Right ventricle myocardium inferior (tissue), 1 donor: Measurements from ENCODE around the gene OTUB2. TPM values are rescaled to one million over a fixed set of nuclear protein-coding genes. Genes with fewer than 3 reads are reported as not detected.
A peak's percentile ranks its signal among the peaks of the same experiment; 100 is the strongest.

Experiments
- ATAC-seq: fragments of 200-7000 bp; cut with Tn5 transposase; one replicate; pipeline ENCODE4 v1.9.1; 2020; ENCODE audit warnings: mild to moderate bottlenecking, moderate library complexity
- DNase-seq: peaks from one replicate; pipeline ENCODE4 v3.0.0; 2021; ENCODE audit errors: missing footprints
- intact Hi-C: fragments of 100-400 bp; cut with DNase I; formaldehyde crosslinking; loops from one replicate; pipeline ENCODE4 v1.11.0; 2022
- total RNA-seq: library from RNA; stranded (reverse); fragmentation: NEBNext Ultra II Directional; extraction: Animal tissue kit (Norgen Biotek cat#: 25700); gene quantifications from one replicate; pipeline ENCODE4 v1.2.1, GENCODE V29; 2021
- donor health status: DM: no; HTN: yes; CAD: no; lungs with severe emphysema.

Gene OTUB2
- total RNA-seq, 1 donor from 2014 or later, result 0.35 TPM

- intact Hi-C loops, result no loop called here
- DNase-seq, result no peak
Measured at GRCh38 chr14:94034886-94035285, 8.7 kb downstream of the OTUB2 start.

GRCh38 chr14:94036313-94037167 is 10.4 kb downstream of the OTUB2 start:
- ATAC-seq (peak; percentile 86), DNase-seq (no peak)
- intact Hi-C loops, result loop anchor here (1.0 to 2.0 kb wide), 2 partner anchors 100 to 144 kb away; no protein-coding TSS in a partner anchor

More at GRCh38 chr14:94034886-94035285, 8.7 kb downstream of the OTUB2 start:
- ATAC-seq, result no peak

GRCh38 chr14:94037954-94038353 is 11.8 kb downstream of the OTUB2 start:
- ATAC-seq (no peak), DNase-seq (no peak)
- intact Hi-C loops, result loop anchor here (2.0 kb wide), 1 partner anchor 143 kb away; no protein-coding TSS in a partner anchor

- no peak for ATAC-seq
- intact Hi-C loops, result no loop called here
- no peak for DNase-seq
Measured at GRCh38 chr14:94038510-94038909, 12.4 kb downstream of the OTUB2 start.

- ATAC-seq (no peak), DNase-seq (no peak)
- intact Hi-C loops, result no loop called here
Measured at GRCh38 chr14:94038921-94039629, 12.9 kb downstream of the OTUB2 start.

- no peak for ATAC-seq
- intact Hi-C loops, result loop anchor here (5.0 kb wide), 1 partner anchor 42 kb away; the partner anchor contains the start of genes DDX24 and IFI27L1
- DNase-seq, result no peak
Measured at GRCh38 chr14:94040247-94040646, 14.1 kb downstream of the OTUB2 start.

GRCh38 chr14:94040796-94041195 is 14.7 kb downstream of the OTUB2 start:
- no peak for DNase-seq
- intact Hi-C loops, result loop anchor here (5.0 kb wide), 1 partner anchor 42 kb away; the partner anchor contains the start of genes DDX24 and IFI27L1
- no peak for ATAC-seq

GRCh38 chr14:94041551-94042346 is 15.6 kb downstream of the OTUB2 start:
- DNase-seq (no peak), ATAC-seq (peak; percentile 88)
- intact Hi-C loops, result loop anchor here (5.0 kb wide), 1 partner anchor 41 kb away; the partner anchor contains the start of genes DDX24 and IFI27L1

- intact Hi-C loops, result loop anchor here (5.0 kb wide), 1 partner anchor 40 kb away; the partner anchor contains the start of genes DDX24 and IFI27L1
- DNase-seq (no peak), ATAC-seq (peak; percentile 33)
Measured at GRCh38 chr14:94042433-94043091, 16.4 kb downstream of the OTUB2 start.

- intact Hi-C loops, result loop anchor here (5.0 kb wide), 1 partner anchor 39 kb away; the partner anchor contains the start of genes DDX24 and IFI27L1
- DNase-seq (no peak), ATAC-seq (peak; percentile 18)
Measured at GRCh38 chr14:94043111-94043755, 17.1 kb downstream of the OTUB2 start.

- DNase-seq (no peak), ATAC-seq (no peak)
- intact Hi-C loops, result loop anchor here (5.0 kb wide), 1 partner anchor 38 kb away; the partner anchor contains the start of genes DDX24 and IFI27L1
Measured at GRCh38 chr14:94043756-94044475, 17.8 kb downstream of the OTUB2 start.

- intact Hi-C loops, result loop anchor here (5.0 kb wide), 1 partner anchor 38 kb away; the partner anchor contains the start of genes DDX24 and IFI27L1
- ATAC-seq, result no peak
- no peak for DNase-seq
Measured at GRCh38 chr14:94044476-94045091, 18.4 kb downstream of the OTUB2 start.

- no peak for DNase-seq
- intact Hi-C loops, result no loop called here
- ATAC-seq, result no peak
Measured at GRCh38 chr14:94045101-94045500, 19.0 kb downstream of the OTUB2 start.

GRCh38 chr14:94045563-94046345 is 19.6 kb downstream of the OTUB2 start:
- ATAC-seq, result no peak
- no peak for DNase-seq
- intact Hi-C loops, result no loop called here

- DNase-seq (no peak), ATAC-seq (no peak)
- intact Hi-C loops, result no loop called here
Measured at GRCh38 chr14:94046696-94047250, 20.6 kb downstream of the OTUB2 start.
